GM11168 (cell line): ENCODE data around the gene PLSCR3.

Source experiments
- in situ Hi-C: fragments of 300-500 bp; cut with MboI; formaldehyde crosslinking; loops from one replicate; pipeline ENCODE4 v1.12.0; 2022; ENCODE audit warnings: low sequenced_read_pairs; ENCODE audit not compliant: unreplicated experiment

The PLSCR3 gene

GRCh38 chr17:7394452-7395191 lies at the start of gene PLSCR3:
TSS of gene PLSCR3 (minus strand) at chr17:7394525. CDS start at chr17:7394110, 415 bp downstream.
- in situ Hi-C loops: no loop called here

- in situ Hi-C loops: no loop called here
These were observed 49.5 kb upstream of the PLSCR3 start for GRCh38 chr17:7443499-7444485.

GRCh38 chr17:7442142-7442541 lies 47.8 kb upstream of the PLSCR3 start:
- in situ Hi-C loops: no loop called here

- in situ Hi-C loops: no loop called here
These were observed 46.9 kb upstream of the PLSCR3 start for GRCh38 chr17:7441266-7441665.

GRCh38 chr17:7440834-7441195 lies 46.5 kb upstream of the PLSCR3 start:
- in situ Hi-C loops: no loop called here

- in situ Hi-C loops: no loop called here
These were observed 45.9 kb upstream of the PLSCR3 start for GRCh38 chr17:7440113-7440833.

- in situ Hi-C loops: loop anchor here (10.0 kb wide), 1 partner anchor 165 kb away; no protein-coding TSS in a partner anchor
These were observed 45.3 kb upstream of the PLSCR3 start, which contains the start of gene FGF11 for GRCh38 chr17:7439462-7440112. TSS of gene FGF11 (plus strand) at chr17:7439512. CDS start at chr17:7439621, 109 bp downstream.

- in situ Hi-C loops: loop anchor here (10.0 kb wide), 1 partner anchor 164 kb away; no protein-coding TSS in a partner anchor
These were observed 44.5 kb upstream of the PLSCR3 start for GRCh38 chr17:7438656-7439460.

- in situ Hi-C loops: loop anchor here (10.0 kb wide), 1 partner anchor 163 kb away; no protein-coding TSS in a partner anchor
These were observed 43.8 kb upstream of the PLSCR3 start for GRCh38 chr17:7437950-7438614.

- in situ Hi-C loops: loop anchor here (10.0 kb wide), 1 partner anchor 163 kb away; no protein-coding TSS in a partner anchor
These were observed 43.1 kb upstream of the PLSCR3 start for GRCh38 chr17:7437369-7437863.

- in situ Hi-C loops: loop anchor here (10.0 kb wide), 1 partner anchor 162 kb away; no protein-coding TSS in a partner anchor
These were observed 42.4 kb upstream of the PLSCR3 start for GRCh38 chr17:7436556-7437368.

- in situ Hi-C loops: loop anchor here (10.0 kb wide), 1 partner anchor 161 kb away; no protein-coding TSS in a partner anchor
These were observed 41.6 kb upstream of the PLSCR3 start for GRCh38 chr17:7435676-7436555.

- in situ Hi-C loops: loop anchor here (10.0 kb wide), 1 partner anchor 157 kb away; no protein-coding TSS in a partner anchor
These were observed 38.0 kb upstream of the PLSCR3 start for GRCh38 chr17:7432296-7432695.

GRCh38 chr17:7431231-7431630 lies 36.9 kb upstream of the PLSCR3 start:
- in situ Hi-C loops: loop anchor here (10.0 kb wide), 1 partner anchor 156 kb away; no protein-coding TSS in a partner anchor

- in situ Hi-C loops: loop anchor here (10.0 kb wide), 1 partner anchor 155 kb away; no protein-coding TSS in a partner anchor
These were observed 35.4 kb upstream of the PLSCR3 start for GRCh38 chr17:7429722-7430121.

GRCh38 chr17:7428557-7428956 lies 34.2 kb upstream of the PLSCR3 start, which contains the start of gene SPEM3:
TSS of gene SPEM3 (plus strand) at chr17:7428857. CDS start at chr17:7428903, 46 bp downstream.
- in situ Hi-C loops: no loop called here
